HG03457 (cell line): ENCODE measurements around the gene RYK.

Experiments used
- ATAC-seq: cut with Tn5 transposase; IDR thresholded peaks from one replicate; pipeline ENCODE4 v1.9.1; 2021; ENCODE audit warnings: moderate number of reproducible peaks; ENCODE audit not compliant: unreplicated experiment

Gene RYK

DNA sequence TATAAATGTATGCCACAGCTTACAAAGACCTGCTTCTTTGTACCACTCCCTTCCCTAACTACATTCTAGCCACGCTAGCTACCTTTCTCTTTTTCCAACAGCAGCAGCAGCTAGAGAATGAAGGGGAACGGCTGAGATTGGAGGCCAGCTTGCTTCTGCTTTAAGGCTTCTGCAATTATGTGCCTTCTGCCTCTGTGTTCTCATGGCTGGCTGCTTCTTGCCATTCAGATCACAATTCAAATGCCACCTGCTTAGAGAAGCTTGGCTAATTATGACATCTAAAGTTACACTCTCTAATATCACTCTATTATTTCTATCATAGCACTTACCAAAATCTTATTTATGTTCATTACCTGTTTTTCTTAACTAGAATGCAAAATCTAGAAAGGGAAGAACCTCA lies 95.2 kb downstream of the RYK start:
- ATAC-seq, result no peak

GRCh38 chr3:134153761-134154160 lies 96.9 kb downstream of the RYK start:
- ATAC-seq, result no peak

DNA sequence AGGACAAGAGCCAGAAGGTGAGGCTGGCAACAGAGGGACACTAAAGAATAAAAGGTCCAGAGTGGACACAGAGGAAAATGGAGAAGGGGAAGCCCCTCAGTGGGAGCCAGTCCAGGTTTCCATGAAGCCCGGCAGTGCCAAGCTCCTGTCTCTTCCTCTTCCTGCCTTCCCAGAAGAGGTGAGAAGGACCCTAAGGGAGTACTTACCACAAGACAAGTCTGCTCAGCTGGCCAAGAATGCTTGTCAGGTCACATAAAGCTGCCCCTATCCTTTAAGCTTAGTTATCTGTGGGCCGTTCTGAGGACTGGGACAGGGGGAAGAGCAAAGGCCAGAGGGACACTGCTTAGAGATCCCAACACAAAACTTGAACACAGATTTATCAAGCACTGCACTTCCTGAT lies 100.2 kb downstream of the RYK start:
- ATAC-seq, result no peak

- no peak for ATAC-seq
Observed at GRCh38 chr3:134149286-134149685, 101.4 kb downstream of the RYK start.

- no peak for ATAC-seq
Observed at GRCh38 chr3:134148534-134148933, 102.1 kb downstream of the RYK start.

GRCh38 chr3:134147411-134147810 lies 103.2 kb downstream of the RYK start:
- ATAC-seq, result no peak

DNA sequence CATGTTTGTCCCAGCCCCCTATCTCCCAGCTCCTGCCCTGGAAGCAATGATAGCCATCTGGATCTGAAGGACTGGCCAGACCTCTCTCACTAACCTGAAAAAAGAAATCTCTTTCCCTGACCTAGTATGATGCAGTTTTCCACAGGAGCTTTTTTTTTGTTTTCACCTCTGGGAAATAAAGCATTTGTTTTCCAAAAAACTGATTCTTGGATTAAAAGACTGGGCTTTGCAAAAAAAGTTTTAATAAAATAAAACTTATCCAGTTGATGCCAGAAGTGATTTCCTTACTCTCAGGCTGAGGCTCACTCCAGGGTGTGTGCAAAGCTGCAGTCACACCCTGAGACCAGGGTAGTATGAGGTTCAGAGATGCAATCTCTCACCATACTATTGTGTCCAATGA lies 104.0 kb downstream of the RYK start:
- no peak for ATAC-seq

DNA sequence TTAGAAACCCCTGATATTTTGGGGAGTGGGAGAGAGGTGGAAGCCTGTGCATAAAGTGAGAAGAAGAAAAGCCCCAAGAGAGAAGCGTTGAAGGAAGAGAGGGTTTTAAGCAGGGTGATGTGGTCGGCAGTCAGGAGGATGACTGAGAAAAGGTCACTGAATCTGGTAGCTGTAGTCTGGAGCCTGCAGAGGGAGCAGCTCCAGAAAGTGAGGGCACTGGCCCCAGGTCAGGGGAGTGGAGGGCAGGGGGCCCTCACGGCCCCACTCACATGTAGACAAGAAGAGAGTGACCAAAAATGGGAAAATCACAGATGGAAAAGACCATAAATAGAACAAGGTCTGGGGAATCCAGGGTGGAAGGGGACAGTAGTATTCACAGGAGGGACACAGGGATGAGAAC lies 105.5 kb downstream of the RYK start:
- ATAC-seq, result no peak

GRCh38 chr3:134144694-134145093 lies 106.0 kb downstream of the RYK start:
- ATAC-seq, result no peak

- no peak for ATAC-seq
Observed at GRCh38 chr3:134143828-134144401, 106.7 kb downstream of the RYK start.

- ATAC-seq, result no peak
Observed at GRCh38 chr3:134136604-134137003, 114.1 kb downstream of the RYK start.

DNA sequence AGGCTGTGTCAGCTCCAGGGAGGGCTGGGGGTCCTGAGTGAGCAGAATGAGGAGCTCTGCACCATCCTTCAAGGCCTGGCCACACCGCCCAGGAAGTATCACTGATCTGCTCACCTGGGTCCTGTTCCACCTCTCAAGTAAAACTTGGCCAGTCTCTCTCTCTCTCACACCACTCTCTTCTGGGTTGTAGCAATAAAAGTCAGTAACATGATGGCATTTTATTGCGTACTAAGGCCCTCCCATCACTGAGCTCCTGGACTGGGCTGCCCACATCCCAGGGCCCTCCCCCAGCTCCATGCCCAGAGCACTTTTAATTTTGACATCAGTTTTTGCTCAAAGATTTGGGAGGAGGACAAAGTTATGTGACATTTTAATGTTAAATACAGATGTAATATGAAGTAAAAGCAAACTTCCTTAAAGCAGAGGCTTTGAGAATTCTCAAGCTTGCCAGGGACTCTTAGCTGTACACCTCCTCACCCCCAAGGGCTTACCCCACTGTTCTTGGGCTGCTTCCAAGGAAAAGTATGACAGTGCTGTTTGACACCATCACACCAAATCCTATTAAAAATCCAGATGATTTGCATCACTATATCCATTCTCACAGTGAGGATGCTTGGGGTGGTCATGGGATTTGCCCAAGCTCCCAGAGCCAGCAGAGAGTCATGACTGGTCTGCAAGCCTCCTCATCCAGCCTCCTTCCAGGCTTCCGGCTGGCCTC lies 115.8 kb downstream of the RYK start:
- ATAC-seq, result no peak

DNA sequence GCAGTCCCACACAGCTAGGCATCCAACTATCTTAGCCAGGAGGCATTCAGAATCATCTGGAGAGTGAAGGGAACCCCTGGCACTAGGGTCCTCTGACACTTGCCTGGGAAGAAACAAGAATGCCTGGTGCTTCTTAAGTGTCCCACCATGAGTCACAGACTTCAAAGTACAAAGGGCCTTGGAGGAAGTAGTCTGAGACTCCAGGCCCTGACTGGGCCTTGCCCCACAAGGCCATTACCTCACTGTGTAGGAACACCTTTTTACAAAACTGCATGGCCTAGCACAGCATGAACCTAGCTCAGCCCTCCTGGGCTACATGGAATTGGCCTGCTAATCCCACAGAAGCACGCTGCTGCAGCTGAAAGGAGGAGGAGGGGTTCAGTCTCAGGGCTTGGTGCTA lies 116.4 kb downstream of the RYK start:
- ATAC-seq, result no peak

- ATAC-seq, result no peak
Observed at GRCh38 chr3:134132961-134133360, 117.7 kb downstream of the RYK start.

DNA sequence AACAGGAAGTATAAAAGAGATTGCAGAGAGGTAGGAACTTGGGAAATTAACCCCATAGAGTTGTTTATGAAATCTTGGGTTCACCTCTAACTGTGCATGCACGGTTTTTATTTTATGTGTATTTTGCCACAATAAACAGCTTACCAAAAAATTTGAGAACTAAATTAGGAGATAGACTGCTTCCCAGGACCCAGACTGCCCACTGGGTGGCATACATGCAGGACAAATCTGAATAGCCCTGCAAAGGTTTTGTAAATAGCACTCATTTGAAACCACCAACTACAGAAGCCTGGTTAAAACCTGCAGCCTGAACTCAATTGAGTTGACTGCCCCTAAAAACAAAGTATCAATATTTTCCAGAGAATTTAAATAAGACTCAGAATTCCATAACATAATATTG lies 124.5 kb downstream of the RYK start:
- ATAC-seq, result no peak

DNA sequence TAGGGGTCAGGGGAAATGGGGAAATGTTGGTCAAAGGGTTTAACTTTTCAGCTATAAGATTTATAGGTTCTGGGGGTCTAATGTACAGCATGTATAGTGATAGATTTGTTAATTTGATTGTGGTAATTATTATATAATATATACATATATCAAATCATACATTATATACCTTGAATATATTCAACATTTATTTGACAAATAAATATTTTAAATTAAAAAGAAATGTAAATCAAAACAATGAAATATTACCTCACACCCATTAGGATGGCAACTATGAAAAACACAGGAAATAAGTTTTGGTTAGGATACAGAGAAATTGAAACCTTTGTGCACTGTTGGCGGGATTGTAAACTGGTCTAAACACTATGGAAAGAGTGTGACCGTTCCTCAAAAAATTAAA lies 135.9 kb downstream of the RYK start:
- no peak for ATAC-seq

- ATAC-seq, result no peak
Observed at GRCh38 chr3:134111616-134112015, 139.0 kb downstream of the RYK start.

DNA sequence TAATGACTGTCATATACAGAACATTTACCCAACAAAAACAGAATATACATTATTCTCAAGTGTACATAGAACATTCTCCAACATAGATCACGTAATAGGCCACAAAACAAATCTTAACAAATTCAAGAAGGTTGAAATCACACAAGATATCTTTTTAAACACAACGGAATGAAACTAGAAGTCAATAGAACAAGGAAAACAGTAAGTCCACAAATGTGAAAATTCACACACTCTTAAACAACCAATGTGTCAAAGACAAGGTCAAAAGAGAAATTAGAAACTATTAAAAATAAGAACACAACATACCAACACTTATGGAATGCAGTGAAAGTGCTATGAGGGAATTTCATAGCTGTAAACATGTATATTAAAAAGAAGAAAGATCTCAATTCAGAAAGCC lies 139.7 kb downstream of the RYK start:
- no peak for ATAC-seq
